Fibroblast of the aortic adventitia (primary cell): ENCODE data around the gene DPP4. TPM values are rescaled to one million over a fixed set of nuclear protein-coding genes. Genes with fewer than 3 reads are reported as not detected.

Experiments used
- DNase-seq: peaks from one replicate; pipeline ENCODE4 v3.0.0-alpha.2; 2010; ENCODE audit warnings: low read depth
- H3K4me3 ChIP-seq: 2 replicates; pipeline ENCODE4 v1.5.1; 2011; ENCODE audit warnings: low read depth, mild to moderate bottlenecking, control low read depth, low read length, moderate library complexity
- total RNA-seq: library from RNA; depleted of rRNA; stranded (reverse); fragments of >200 nt; gene quantifications from 2 replicates; pipeline ENCODE4 v1.2.3, GENCODE V29; 2012; ENCODE audit warnings: low replicate concordance
- TF ChIP-seq, protein P1 (sequence below): IDR thresholded peaks from 2 replicates; pipeline ENCODE4 v1.5.1; 2011; ENCODE audit warnings: mild to moderate bottlenecking, low read length, control low read depth, inconsistent platforms; ENCODE audit not compliant: insufficient read depth

DPP4 gene
- total RNA-seq, 1 donor: 203 TPM

- DNase-seq: no peak
- H3K4me3 ChIP-seq: no peak overlapping the region
- TF ChIP-seq, protein P1, sequence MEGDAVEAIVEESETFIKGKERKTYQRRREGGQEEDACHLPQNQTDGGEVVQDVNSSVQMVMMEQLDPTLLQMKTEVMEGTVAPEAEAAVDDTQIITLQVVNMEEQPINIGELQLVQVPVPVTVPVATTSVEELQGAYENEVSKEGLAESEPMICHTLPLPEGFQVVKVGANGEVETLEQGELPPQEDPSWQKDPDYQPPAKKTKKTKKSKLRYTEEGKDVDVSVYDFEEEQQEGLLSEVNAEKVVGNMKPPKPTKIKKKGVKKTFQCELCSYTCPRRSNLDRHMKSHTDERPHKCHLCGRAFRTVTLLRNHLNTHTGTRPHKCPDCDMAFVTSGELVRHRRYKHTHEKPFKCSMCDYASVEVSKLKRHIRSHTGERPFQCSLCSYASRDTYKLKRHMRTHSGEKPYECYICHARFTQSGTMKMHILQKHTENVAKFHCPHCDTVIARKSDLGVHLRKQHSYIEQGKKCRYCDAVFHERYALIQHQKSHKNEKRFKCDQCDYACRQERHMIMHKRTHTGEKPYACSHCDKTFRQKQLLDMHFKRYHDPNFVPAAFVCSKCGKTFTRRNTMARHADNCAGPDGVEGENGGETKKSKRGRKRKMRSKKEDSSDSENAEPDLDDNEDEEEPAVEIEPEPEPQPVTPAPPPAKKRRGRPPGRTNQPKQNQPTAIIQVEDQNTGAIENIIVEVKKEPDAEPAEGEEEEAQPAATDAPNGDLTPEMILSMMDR: no peak
These were observed 13.5 kb downstream of the DPP4 start for GRCh38 chr2:162060532-162060931.

DNA sequence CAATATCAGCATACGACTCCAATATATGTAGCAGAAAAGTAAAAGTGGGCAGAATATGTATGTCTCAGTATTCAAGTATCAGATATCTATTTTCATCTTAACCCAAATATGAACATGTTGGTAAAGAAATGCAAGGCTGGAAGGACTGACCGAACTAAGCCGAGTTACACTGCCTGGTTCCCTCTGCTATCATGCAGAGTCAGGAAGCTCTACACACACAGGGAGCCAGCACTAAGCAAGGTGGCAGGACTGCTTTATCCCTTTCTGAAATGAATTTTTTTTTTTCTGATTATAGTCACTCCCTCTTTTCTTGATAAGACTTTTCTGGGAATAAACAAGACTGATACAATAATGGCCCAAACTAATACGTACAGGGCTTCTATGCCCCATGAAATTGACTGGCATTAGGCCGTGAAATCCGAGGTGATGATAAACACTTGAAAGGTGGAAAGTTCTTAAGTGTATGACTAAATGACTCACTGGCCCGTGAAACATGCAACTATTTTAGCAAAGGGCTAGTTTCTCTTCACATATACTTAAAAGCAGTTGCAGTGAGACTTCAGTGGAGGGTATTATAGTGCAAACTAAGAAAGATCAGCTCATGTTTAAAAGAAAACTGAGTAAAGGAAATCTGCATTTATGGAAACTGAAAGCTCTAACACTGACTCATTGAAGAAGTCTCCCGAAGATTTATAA is 14.9 kb downstream of the DPP4 start:
- no peak for DNase-seq
- H3K4me3 ChIP-seq: no peak overlapping the region
- TF ChIP-seq, protein P1: no peak

- TF ChIP-seq, protein P1: no peak
- no peak overlapping the region for H3K4me3 ChIP-seq
- no peak for DNase-seq
These were observed 16.6 kb downstream of the DPP4 start for GRCh38 chr2:162057426-162057825.

DNA sequence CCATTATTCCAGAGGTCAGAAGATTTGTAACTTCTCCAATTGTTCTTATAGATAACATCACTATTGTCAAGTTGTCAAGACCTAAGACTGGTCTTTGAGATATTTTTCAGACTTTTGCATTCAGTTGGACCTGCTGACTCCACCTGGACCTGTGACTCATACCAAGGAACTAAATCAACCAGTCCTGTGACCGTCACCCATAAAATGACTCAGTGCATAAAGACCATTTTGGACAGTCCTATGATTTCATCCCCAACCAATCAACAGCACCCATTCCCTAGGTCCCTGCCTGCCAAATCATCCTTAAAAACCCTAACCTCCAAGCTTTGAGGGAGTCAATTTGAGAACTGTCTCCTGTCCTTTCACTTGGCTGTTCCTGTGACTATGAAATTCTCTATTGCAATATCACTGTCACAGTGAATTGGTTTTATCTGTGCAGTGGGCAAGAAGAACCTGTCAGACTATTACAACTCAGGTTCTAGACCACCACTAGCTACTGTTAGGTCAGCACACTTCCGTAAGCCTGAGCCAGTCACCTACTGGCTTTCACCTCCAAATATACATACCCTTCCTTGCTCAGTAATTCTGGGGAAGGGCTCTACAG is 17.1 kb downstream of the DPP4 start:
- TF ChIP-seq, protein P1: no peak
- DNase-seq: no peak
- no peak overlapping the region for H3K4me3 ChIP-seq

DNA sequence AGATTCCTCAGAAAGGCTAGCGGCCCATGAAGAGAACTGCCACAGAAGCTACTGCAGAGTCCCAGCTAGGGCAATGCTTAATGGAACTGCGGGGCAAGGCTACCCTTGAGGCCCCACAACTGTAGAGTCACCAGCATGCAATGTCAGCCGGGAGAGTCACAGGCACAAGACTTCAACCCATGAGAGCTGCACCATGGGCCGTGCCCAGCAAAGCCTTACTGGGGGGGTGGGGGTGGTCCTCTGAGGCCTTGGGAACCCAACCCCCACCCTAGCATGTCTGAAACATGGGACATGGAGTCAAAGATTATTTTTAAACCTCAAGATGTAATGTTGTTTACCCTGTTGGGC is 20.2 kb downstream of the DPP4 start:
- no peak overlapping the region for H3K4me3 ChIP-seq
- no peak for DNase-seq
- TF ChIP-seq, protein P1: no peak

DNA sequence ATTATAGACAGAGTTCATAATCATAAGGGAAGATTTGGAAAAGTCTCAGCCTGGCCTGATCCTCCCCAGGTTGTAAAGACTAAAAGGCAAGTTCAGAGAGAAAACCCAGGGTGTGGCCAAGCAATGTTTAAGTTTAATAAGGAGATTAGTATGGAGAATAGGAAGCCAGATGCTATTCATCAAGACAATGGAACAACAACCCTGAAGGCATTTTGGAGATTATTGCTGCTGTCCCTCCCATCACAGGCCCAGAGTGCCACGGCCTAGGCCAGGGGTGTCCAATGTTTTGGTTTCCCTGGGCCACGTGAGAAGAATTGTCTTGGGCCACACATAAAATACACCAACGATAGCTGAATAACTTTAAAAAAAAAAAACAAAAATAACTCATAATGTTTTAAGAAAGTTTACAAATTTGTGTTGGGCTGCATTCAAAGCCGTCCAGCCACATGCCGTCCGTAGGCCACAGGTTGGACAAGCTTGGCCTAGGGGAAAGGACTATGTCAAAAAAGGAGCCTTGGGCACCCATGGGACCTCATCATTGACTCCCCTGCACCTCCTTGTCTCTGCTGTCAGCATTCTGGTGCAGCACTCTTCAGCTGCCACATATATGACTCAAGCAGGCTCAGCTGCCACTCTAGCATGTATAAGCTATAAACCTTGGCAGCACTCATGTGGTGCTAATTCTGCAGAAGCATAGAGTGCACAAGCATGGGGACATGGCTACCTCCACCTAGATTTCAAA is 20.8 kb downstream of the DPP4 start:
- DNase-seq: no peak
- no peak overlapping the region for H3K4me3 ChIP-seq
- TF ChIP-seq, protein P1: no peak
